ENCODE data around the gene VIL1.

Gene VIL1

GRCh38 chr2:218421027-218421426 lies 2.1 kb downstream of the VIL1 start:
- no peak overlapping the region for H3K9ac ChIP-seq (ENCODE audit: low read depth, low read length)
- H3K4me3 ChIP-seq (ENCODE audit: low read length) = no peak overlapping the region
- H3K36me3 ChIP-seq (ENCODE audit: insufficient read depth, low read length) = no peaks in the 10 kb centered on the region
- H3K4me2 ChIP-seq (ENCODE audit: low read length) = no peak overlapping the region
- H3K27me3 ChIP-seq (ENCODE audit: control insufficient read depth, insufficient read depth, low read length) = peaks cover 20% of the 10 kb centered on the region
- H3K9me3 ChIP-seq (replicated peaks; ENCODE audit: low read length) = no peaks in the 10 kb centered on the region
- H3K4me1 ChIP-seq (ENCODE audit: control insufficient read depth, insufficient read depth, low read length) = no peaks in the 10 kb centered on the region

GRCh38 chr2:218422403-218423086 lies 3.6 kb downstream of the VIL1 start:
- Histone ChIP-seq H3K9ac (ENCODE audit: low read depth, low read length) (no peak overlapping the region), H3K36me3 (ENCODE audit: insufficient read depth, low read length) (no peaks in the 10 kb centered on the region), H3K4me2 (ENCODE audit: low read length) (no peak overlapping the region), H3K27me3 (ENCODE audit: control insufficient read depth, insufficient read depth, low read length) (peaks cover 18% of the 10 kb centered on the region), H3K9me3 (replicated peaks; ENCODE audit: low read length) (no peaks in the 10 kb centered on the region), H3K4me3 (ENCODE audit: low read length) (no peak overlapping the region), H3K4me1 (ENCODE audit: control insufficient read depth, insufficient read depth, low read length) (no peaks in the 10 kb centered on the region)

GRCh38 chr2:218423584-218423983 lies 4.7 kb downstream of the VIL1 start:
- Histone ChIP-seq H3K4me2 (ENCODE audit: low read length) (no peak overlapping the region), H3K9me3 (replicated peaks; ENCODE audit: low read length) (no peaks in the 10 kb centered on the region), H3K4me3 (ENCODE audit: low read length) (no peak overlapping the region), H3K27me3 (ENCODE audit: control insufficient read depth, insufficient read depth, low read length) (peaks cover 11% of the 10 kb centered on the region), H3K9ac (ENCODE audit: low read depth, low read length) (no peak overlapping the region), H3K4me1 (ENCODE audit: control insufficient read depth, insufficient read depth, low read length) (no peaks in the 10 kb centered on the region), H3K36me3 (ENCODE audit: insufficient read depth, low read length) (no peaks in the 10 kb centered on the region)

- Histone ChIP-seq H3K27me3 (ENCODE audit: control insufficient read depth, insufficient read depth, low read length) (peaks cover 10% of the 10 kb centered on the region), H3K9me3 (replicated peaks; ENCODE audit: low read length) (no peaks in the 10 kb centered on the region), H3K4me1 (ENCODE audit: control insufficient read depth, insufficient read depth, low read length) (no peaks in the 10 kb centered on the region), H3K9ac (ENCODE audit: low read depth, low read length) (no peak overlapping the region), H3K4me3 (ENCODE audit: low read length) (no peak overlapping the region), H3K36me3 (ENCODE audit: insufficient read depth, low read length) (no peaks in the 10 kb centered on the region), H3K4me2 (ENCODE audit: low read length) (no peak overlapping the region)
These were observed 6.6 kb downstream of the VIL1 start for GRCh38 chr2:218425531-218425930.

GRCh38 chr2:218427741-218428140 lies 8.8 kb downstream of the VIL1 start:
- no peak overlapping the region for H3K9ac ChIP-seq (ENCODE audit: low read depth, low read length)
- H3K4me3 ChIP-seq (ENCODE audit: low read length) = no peak overlapping the region
- peaks cover 20% of the 10 kb centered on the region for H3K27me3 ChIP-seq (ENCODE audit: control insufficient read depth, insufficient read depth, low read length)
- H3K9me3 ChIP-seq (replicated peaks; ENCODE audit: low read length) = no peaks in the 10 kb centered on the region
- H3K36me3 ChIP-seq (ENCODE audit: insufficient read depth, low read length) = no peaks in the 10 kb centered on the region
- H3K4me1 ChIP-seq (ENCODE audit: control insufficient read depth, insufficient read depth, low read length) = no peaks in the 10 kb centered on the region
- no peak overlapping the region for H3K4me2 ChIP-seq (ENCODE audit: low read length)

GRCh38 chr2:218428846-218429558 lies 10.1 kb downstream of the VIL1 start:
- H3K9ac ChIP-seq (ENCODE audit: low read depth, low read length) = no peak overlapping the region
- no peaks in the 10 kb centered on the region for H3K36me3 ChIP-seq (ENCODE audit: insufficient read depth, low read length)
- H3K4me1 ChIP-seq (ENCODE audit: control insufficient read depth, insufficient read depth, low read length) = no peaks in the 10 kb centered on the region
- H3K4me3 ChIP-seq (ENCODE audit: low read length) = no peak overlapping the region
- H3K9me3 ChIP-seq (replicated peaks; ENCODE audit: low read length) = no peaks in the 10 kb centered on the region
- H3K4me2 ChIP-seq (ENCODE audit: low read length) = no peak overlapping the region
- H3K27me3 ChIP-seq (ENCODE audit: control insufficient read depth, insufficient read depth, low read length) = peaks cover 20% of the 10 kb centered on the region

GRCh38 chr2:218429911-218430692 lies 11.2 kb downstream of the VIL1 start:
- no peaks in the 10 kb centered on the region for H3K4me1 ChIP-seq (ENCODE audit: control insufficient read depth, insufficient read depth, low read length)
- no peak overlapping the region for H3K9ac ChIP-seq (ENCODE audit: low read depth, low read length)
- no peaks in the 10 kb centered on the region for H3K36me3 ChIP-seq (ENCODE audit: insufficient read depth, low read length)
- H3K4me2 ChIP-seq (ENCODE audit: low read length) = no peak overlapping the region
- H3K27me3 ChIP-seq (ENCODE audit: control insufficient read depth, insufficient read depth, low read length) = peaks cover 23% of the 10 kb centered on the region
- no peak overlapping the region for H3K4me3 ChIP-seq (ENCODE audit: low read length)
- no peaks in the 10 kb centered on the region for H3K9me3 ChIP-seq (replicated peaks; ENCODE audit: low read length)

- Histone ChIP-seq H3K9ac (ENCODE audit: low read depth, low read length) (no peak overlapping the region), H3K4me3 (ENCODE audit: low read length) (no peak overlapping the region), H3K9me3 (replicated peaks; ENCODE audit: low read length) (no peaks in the 10 kb centered on the region), H3K27me3 (ENCODE audit: control insufficient read depth, insufficient read depth, low read length) (peaks cover 25% of the 10 kb centered on the region), H3K4me1 (ENCODE audit: control insufficient read depth, insufficient read depth, low read length) (no peaks in the 10 kb centered on the region), H3K4me2 (ENCODE audit: low read length) (no peak overlapping the region), H3K36me3 (ENCODE audit: insufficient read depth, low read length) (no peaks in the 10 kb centered on the region)
These were observed 11.8 kb downstream of the VIL1 start for GRCh38 chr2:218430721-218431120.

- peaks cover 25% of the 10 kb centered on the region for H3K27me3 ChIP-seq (ENCODE audit: control insufficient read depth, insufficient read depth, low read length)
- H3K4me2 ChIP-seq (ENCODE audit: low read length) = no peak overlapping the region
These were observed 13.0 kb downstream of the VIL1 start for GRCh38 chr2:218431878-218432277.

GRCh38 chr2:218432676-218433365 lies 13.9 kb downstream of the VIL1 start:
- Histone ChIP-seq H3K9ac (ENCODE audit: low read depth, low read length) (no peak overlapping the region), H3K4me2 (ENCODE audit: low read length) (no peak overlapping the region), H3K4me3 (ENCODE audit: low read length) (no peak overlapping the region), H3K36me3 (ENCODE audit: insufficient read depth, low read length) (no peaks in the 10 kb centered on the region), H3K27me3 (ENCODE audit: control insufficient read depth, insufficient read depth, low read length) (peaks cover 25% of the 10 kb centered on the region), H3K4me1 (ENCODE audit: control insufficient read depth, insufficient read depth, low read length) (no peaks in the 10 kb centered on the region), H3K9me3 (replicated peaks; ENCODE audit: low read length) (no peaks in the 10 kb centered on the region)

More at GRCh38 chr2:218431878-218432277, 13.0 kb downstream of the VIL1 start:
- Histone ChIP-seq H3K9ac (ENCODE audit: low read depth, low read length) (no peak overlapping the region), H3K36me3 (ENCODE audit: insufficient read depth, low read length) (no peaks in the 10 kb centered on the region), H3K9me3 (replicated peaks; ENCODE audit: low read length) (no peaks in the 10 kb centered on the region), H3K4me3 (ENCODE audit: low read length) (no peak overlapping the region), H3K4me1 (ENCODE audit: control insufficient read depth, insufficient read depth, low read length) (no peaks in the 10 kb centered on the region)

GRCh38 chr2:218434456-218434855 lies 15.5 kb downstream of the VIL1 start:
- no peaks in the 10 kb centered on the region for H3K36me3 ChIP-seq (ENCODE audit: insufficient read depth, low read length)

More at GRCh38 chr2:218434456-218434855, 15.5 kb downstream of the VIL1 start:
- no peaks in the 10 kb centered on the region for H3K9me3 ChIP-seq (replicated peaks; ENCODE audit: low read length)
- no peak overlapping the region for H3K4me2 ChIP-seq (ENCODE audit: low read length)
- H3K4me3 ChIP-seq (ENCODE audit: low read length) = no peak overlapping the region
- peaks cover 25% of the 10 kb centered on the region for H3K27me3 ChIP-seq (ENCODE audit: control insufficient read depth, insufficient read depth, low read length)
- no peak overlapping the region for H3K9ac ChIP-seq (ENCODE audit: low read depth, low read length)
- H3K4me1 ChIP-seq (ENCODE audit: control insufficient read depth, insufficient read depth, low read length) = no peaks in the 10 kb centered on the region

Data from skeletal muscle satellite cell (primary cell).